Activated CD8-positive, alpha-beta T cell treated with anti-CD3 and anti-CD28 coated beads, Interleukin-2, amount 10 ng/mL, durations not matched to agents 7 days and 5 days (primary cell): ENCODE measurements around the gene CPEB1. TPM values are rescaled to one million over a fixed set of nuclear protein-coding genes. Genes with fewer than 3 reads are reported as not detected.

Experiments used
- ATAC-seq: fragments of 150-1000 bp; cut with Tn5 transposase; one replicate; pipeline ENCODE4 v1.10.0; 2021; ENCODE audit warnings: moderate library complexity
- CTCF ChIA-PET: fragments of 350-600 bp; sonication (Branson Sonifier 250); formaldehyde crosslinking; loops from one replicate; lab custom pipeline; 2021; ENCODE audit warnings: antibody characterized with exemption; lab: Charles Lee
- POLR2A ChIA-PET: fragments of 350-600 bp; sonication (Branson Sonifier 250); formaldehyde crosslinking; loops from one replicate; lab custom pipeline; 2021; ENCODE audit warnings: antibody characterized with exemption; lab: Charles Lee
- DNase-seq: peaks from one replicate; pipeline ENCODE4 v3.0.0-alpha.2; 2020
- H3K27ac Mint-ChIP-seq: one replicate; pipeline ENCODE4 v1.8.0; 2021; ENCODE audit warnings: mild to moderate bottlenecking, mixed read lengths
- H3K27me3 Mint-ChIP-seq: one replicate; pipeline ENCODE4 v1.8.0; 2021; ENCODE audit warnings: low read depth, mixed read lengths
- H3K36me3 Mint-ChIP-seq: one replicate; pipeline ENCODE4 v1.8.0; 2021; ENCODE audit warnings: low read depth, mixed read lengths
- H3K4me1 Mint-ChIP-seq: one replicate; pipeline ENCODE4 v1.8.0; 2021; ENCODE audit warnings: low read depth, mixed read lengths
- H3K4me3 Mint-ChIP-seq: one replicate; pipeline ENCODE4 v1.8.0; 2021; ENCODE audit warnings: mild to moderate bottlenecking, mixed read lengths
- H3K9me3 Mint-ChIP-seq: one replicate; pipeline ENCODE4 v1.8.0; 2022; ENCODE audit warnings: mixed read lengths; ENCODE audit not compliant: insufficient read depth
- total RNA-seq, 2 experiments: library from RNA; stranded (reverse); gene quantifications; one replicate each; pipeline ENCODE4 v1.2.3, GENCODE V29; 2021

CPEB1 gene
- total RNA-seq, 2 experiments from 2014 or later = 0.18 to 0.29 TPM

DNA sequence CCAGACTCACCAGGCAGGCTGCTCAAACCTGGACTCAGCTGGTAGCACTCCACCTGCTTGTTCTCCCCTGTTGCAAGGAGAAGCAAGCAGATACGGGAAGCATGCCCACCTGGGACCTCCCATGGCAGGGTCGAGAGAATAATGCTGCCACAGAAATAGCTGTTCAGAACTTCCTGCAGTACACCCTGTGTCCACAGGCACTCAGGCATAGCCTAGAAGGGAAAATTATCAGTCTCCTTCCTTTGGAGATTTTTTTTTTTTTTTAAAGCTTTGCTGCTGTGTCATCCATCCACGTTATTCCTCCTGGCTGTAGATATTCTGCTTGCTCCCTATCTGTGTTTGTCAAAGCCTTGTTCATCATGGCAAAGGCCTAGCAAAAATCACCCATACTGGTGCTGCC lies 74.2 kb downstream of the CPEB1 start:
- DNase-seq (no peak), ATAC-seq (no peak)
- no peaks in the 10 kb centered on the region for H3K4me1 Mint-ChIP-seq
- no peak overlapping the region for H3K27ac Mint-ChIP-seq
- H3K27me3 Mint-ChIP-seq = peaks cover 19% of the 10 kb centered on the region
- H3K36me3 Mint-ChIP-seq = no peaks in the 10 kb centered on the region
- no peak overlapping the region for H3K4me3 Mint-ChIP-seq
- no peaks in the 10 kb centered on the region for H3K9me3 Mint-ChIP-seq
- ChIA-PET POLR2A (no interaction called here), CTCF (interaction anchor here (1.5 kb wide), 1 partner anchor 427 kb away, joined by 4 read pairs; no protein-coding TSS in a partner anchor)

DNA sequence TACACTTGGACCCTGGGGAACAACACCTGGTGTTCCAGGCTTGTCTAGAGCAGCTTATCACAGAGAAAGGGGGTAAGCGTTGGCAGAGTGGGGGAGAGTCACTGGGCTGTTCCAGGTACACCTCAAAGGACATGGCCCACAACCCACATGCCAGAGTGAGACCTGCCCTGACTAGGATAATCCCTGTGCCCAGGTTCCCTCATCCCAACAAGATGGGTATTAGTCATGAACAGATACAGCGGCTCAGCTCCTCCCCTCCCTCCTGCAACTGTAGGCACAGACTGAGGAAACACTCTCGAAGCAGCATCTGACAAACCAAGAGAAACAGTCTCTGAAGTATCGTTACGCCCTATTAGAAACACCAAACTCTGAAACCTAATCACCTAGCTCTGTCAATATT lies 74.9 kb downstream of the CPEB1 start:
- H3K27me3 Mint-ChIP-seq = peaks cover 19% of the 10 kb centered on the region
- no peaks in the 10 kb centered on the region for H3K4me1 Mint-ChIP-seq
- ATAC-seq = no peak
- ChIA-PET POLR2A (no interaction called here), CTCF (interaction anchor here (1.5 kb wide), 1 partner anchor 428 kb away, joined by 4 read pairs; no protein-coding TSS in a partner anchor)
- no peak overlapping the region for H3K27ac Mint-ChIP-seq
- H3K9me3 Mint-ChIP-seq = no peaks in the 10 kb centered on the region
- no peaks in the 10 kb centered on the region for H3K36me3 Mint-ChIP-seq
- no peak overlapping the region for H3K4me3 Mint-ChIP-seq
- DNase-seq = no peak

DNA sequence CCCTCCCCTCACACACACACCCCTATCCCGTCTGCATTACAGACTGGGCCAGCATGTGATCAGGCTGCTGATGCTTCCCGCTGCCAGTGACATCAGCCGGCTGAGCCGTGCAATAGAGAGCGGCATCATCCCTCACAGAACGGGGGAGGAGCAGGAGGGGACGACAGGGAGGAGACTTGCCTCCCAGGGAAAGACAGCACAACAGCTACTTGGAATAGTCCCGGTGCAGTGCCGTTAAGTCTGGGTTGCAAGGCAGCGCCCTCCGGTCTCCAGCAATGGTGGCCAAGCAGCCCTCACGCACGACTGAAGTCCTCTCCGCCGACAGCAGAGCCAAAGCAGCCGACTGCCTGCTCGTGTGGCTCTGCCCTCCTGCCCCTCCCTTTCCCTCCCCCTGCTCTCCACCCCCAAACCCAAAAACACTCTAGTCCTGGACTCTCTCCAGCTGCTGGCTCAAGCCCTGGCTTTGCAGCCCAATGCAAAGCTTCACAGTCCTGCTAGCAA lies 75.4 kb downstream of the CPEB1 start:
- Mint-ChIP-seq H3K27me3 (peaks cover 19% of the 10 kb centered on the region), H3K36me3 (no peaks in the 10 kb centered on the region), H3K4me1 (no peaks in the 10 kb centered on the region), H3K4me3 (no peak overlapping the region), H3K9me3 (no peaks in the 10 kb centered on the region), H3K27ac (no peak overlapping the region)
- DNase-seq = no peak
- no peak for ATAC-seq
- CTCF ChIA-PET = interaction anchor here (1.5 kb wide), 1 partner anchor 429 kb away, joined by 4 read pairs; no protein-coding TSS in a partner anchor
- POLR2A ChIA-PET = no interaction called here

DNA sequence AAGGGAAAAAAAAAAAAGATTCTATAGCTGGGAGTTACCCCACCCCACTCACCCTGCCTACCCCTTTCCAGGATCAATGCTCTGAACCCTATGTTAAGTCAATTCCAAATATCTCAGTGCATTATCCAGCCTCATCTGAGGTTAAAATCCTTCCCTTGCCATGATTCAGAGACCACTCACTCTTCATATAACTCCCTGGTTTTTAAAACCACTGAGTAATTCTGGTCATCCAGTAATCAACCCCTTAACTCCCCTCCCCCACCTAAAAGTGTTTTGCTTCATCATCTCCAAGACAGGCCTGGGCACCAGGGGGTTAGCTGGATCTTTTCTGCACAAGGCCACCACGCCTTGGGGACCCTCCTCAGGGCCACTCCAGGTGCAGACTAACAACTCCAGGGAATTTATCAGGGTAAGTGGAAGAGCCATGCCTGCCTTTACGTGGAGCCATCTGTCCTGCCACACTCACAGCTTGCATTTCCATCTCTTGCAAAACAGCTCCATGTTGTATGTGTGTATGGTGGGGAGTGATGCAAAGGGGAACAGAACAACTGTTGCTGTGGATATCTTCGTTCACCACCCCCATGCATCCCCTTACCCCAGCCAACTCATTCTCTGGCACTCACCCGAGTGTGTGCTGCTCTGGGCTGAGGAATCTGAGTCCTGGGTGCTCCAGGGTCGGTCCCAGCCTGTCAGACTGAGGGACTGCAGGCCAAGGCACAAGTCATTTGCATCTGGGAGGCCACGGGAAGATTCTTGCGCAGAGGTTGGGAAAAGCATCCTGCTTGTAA lies 76.2 kb downstream of the CPEB1 start:
- ChIA-PET POLR2A (no interaction called here), CTCF (no interaction called here)
- Mint-ChIP-seq H3K4me3 (no peak overlapping the region), H3K4me1 (no peaks in the 10 kb centered on the region), H3K27ac (no peak overlapping the region), H3K27me3 (peaks cover 19% of the 10 kb centered on the region), H3K9me3 (no peaks in the 10 kb centered on the region), H3K36me3 (no peaks in the 10 kb centered on the region)
- ATAC-seq = no peak
- DNase-seq = no peak

DNA sequence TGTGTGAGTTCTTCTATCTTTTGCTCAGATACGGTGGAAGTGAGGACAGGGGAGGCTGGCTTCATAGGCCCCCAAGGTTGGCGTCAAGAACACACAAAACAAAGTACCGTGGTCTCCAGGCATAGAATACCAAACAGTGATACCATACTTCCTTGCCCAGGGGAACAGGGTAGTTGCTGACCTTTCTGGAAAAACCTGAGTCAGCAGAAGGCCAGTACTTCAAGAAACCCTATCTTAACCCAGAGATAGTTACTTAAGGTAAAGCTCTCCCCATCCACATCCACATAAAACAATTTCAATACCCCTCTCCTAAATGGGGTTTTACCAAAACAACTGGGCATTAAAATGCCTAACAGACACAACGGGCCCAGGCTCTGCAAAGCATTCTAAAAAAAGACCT lies 77.3 kb downstream of the CPEB1 start:
- no peak for ATAC-seq
- peaks cover 19% of the 10 kb centered on the region for H3K27me3 Mint-ChIP-seq
- H3K4me1 Mint-ChIP-seq = no peaks in the 10 kb centered on the region

DNA sequence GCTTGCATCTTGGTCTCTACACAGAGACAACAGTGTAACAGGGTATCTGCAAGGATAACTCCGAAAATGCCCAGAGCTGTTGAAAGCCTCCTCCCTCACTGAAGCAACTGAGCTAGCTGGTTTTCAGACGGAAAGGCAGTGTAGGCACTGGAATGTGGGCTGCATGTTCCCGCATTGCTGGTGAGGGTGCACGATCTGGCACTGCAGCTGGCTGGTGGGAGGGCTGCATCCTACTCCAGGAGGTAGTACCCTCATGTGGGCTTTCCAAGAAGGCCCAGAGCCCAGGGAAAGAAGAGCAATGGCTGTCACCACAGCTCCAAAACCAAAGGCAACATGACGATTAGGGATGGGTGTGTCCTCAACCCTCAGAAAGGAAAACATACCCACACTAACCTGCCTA lies 78.2 kb downstream of the CPEB1 start:
- Mint-ChIP-seq H3K4me1 (no peaks in the 10 kb centered on the region), H3K9me3 (no peaks in the 10 kb centered on the region), H3K27ac (no peak overlapping the region), H3K4me3 (no peak overlapping the region), H3K36me3 (no peaks in the 10 kb centered on the region), H3K27me3 (peaks cover 19% of the 10 kb centered on the region)
- no peak for ATAC-seq
- DNase-seq = no peak
- ChIA-PET CTCF (no interaction called here), POLR2A (no interaction called here)

More for the DNA sequence above, 77.3 kb downstream of the CPEB1 start:
- no peak for DNase-seq
- Mint-ChIP-seq H3K36me3 (no peaks in the 10 kb centered on the region), H3K27ac (no peak overlapping the region), H3K4me3 (no peak overlapping the region), H3K9me3 (no peaks in the 10 kb centered on the region)
- ChIA-PET POLR2A (no interaction called here), CTCF (no interaction called here)

DNA sequence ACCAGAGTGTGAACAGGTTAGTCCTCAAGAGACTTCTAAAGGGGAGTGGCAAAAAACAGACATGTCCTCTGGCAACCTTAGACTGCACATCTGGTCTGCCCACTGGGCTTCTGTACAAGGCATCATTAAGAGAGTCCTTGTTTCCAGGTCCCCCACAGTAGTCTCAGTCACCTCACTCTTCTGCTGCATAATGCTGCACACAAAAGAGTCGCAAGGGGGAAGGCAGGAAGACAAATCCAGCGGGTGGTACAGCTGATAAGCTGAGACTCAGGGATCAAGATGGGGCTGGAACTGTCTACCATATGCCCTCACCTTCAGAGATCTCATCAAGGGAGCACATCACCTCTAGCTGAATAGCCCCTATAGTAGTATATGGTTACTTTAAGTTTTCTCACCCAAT lies 79.5 kb downstream of the CPEB1 start:
- no peak for ATAC-seq
- no peaks in the 10 kb centered on the region for H3K9me3 Mint-ChIP-seq
- H3K4me1 Mint-ChIP-seq = no peaks in the 10 kb centered on the region
- H3K27ac Mint-ChIP-seq = no peak overlapping the region
- POLR2A ChIA-PET = no interaction called here
- peaks cover 13% of the 10 kb centered on the region for H3K27me3 Mint-ChIP-seq
- H3K4me3 Mint-ChIP-seq = no peak overlapping the region
- DNase-seq = no peak
- CTCF ChIA-PET = no interaction called here
- no peaks in the 10 kb centered on the region for H3K36me3 Mint-ChIP-seq

DNA sequence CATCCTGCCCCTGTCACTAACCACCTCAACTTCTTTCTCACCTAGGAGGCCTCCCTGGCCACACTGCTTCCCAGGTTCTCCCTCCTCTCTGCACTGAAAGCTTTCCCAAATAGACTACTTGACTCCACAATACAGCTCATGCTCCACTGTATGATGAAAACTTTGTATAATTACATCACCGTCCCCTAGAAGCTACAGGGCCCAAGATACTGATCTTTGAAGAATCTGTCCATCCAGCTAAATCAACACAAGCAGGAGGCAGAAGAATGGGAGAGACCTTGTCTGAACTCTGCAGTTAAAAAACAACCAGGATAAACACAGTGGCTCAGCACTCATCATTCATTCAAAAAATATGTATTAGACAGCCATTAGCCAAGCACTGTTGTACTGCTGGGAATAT lies 80.5 kb downstream of the CPEB1 start:
- no peaks in the 10 kb centered on the region for H3K4me1 Mint-ChIP-seq
- peaks cover 5% of the 10 kb centered on the region for H3K27me3 Mint-ChIP-seq
- H3K27ac Mint-ChIP-seq = no peak overlapping the region
- no peaks in the 10 kb centered on the region for H3K36me3 Mint-ChIP-seq
- ChIA-PET CTCF (no interaction called here), POLR2A (no interaction called here)
- no peak overlapping the region for H3K4me3 Mint-ChIP-seq
- ATAC-seq = no peak
- H3K9me3 Mint-ChIP-seq = no peaks in the 10 kb centered on the region
- DNase-seq = no peak

DNA sequence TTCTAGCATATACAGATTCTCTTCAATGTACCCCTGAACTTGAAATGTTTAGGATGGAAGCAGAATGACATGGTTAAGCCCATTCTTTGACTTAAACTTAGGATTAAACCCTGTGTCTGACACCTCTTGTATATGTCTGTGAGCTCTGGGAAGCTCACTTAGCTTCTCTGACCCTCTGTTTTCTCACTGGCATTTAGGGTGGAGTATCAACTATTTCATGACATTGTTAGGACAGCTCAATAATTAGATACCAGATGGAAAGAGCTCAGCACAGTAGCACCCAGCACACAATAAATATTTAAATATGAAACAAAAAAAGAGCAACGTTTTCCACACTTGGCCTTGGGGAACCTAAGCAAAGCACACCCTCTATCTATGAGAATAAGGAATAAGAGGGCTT lies 88.7 kb downstream of the CPEB1 start:
- ATAC-seq = no peak

DNA sequence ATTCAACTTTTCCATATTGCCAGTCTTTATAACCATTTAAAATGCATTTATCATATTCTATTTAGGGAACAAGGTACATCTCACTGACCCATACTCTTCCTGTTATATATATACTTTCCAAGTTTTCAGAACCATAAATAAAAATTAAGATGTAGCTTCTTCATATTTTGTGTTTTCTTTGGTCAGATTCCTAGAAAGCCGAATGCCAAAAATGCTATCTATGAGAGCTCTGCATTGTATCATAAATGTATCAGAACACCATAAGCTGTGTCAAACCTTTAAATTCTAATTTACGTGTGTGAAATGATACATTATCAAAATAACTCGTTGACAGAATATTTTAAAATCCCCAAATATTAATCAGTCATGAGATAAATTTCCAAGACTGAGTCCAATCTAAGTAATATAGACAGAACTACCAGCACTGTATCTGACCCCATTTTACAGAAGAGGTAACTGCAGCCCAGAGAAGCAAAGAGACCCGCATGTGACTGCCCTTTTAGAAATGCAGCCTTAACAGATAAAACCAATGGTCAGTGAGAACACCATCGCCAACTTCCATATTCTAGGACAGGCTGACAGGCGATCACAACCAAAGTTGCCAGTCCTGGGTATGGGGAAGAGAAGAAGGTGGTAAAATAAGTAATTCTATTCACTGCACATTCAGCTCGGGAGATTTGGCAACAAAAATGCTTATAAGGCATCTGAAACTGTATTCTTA lies 90.7 kb downstream of the CPEB1 start:
- no peak for ATAC-seq
- H3K27me3 Mint-ChIP-seq = peaks cover 5% of the 10 kb centered on the region
- no peak overlapping the region for H3K4me3 Mint-ChIP-seq
- H3K9me3 Mint-ChIP-seq = no peaks in the 10 kb centered on the region
- ChIA-PET CTCF (no interaction called here), POLR2A (no interaction called here)
- no peak for DNase-seq
- H3K4me1 Mint-ChIP-seq = no peaks in the 10 kb centered on the region
- no peak overlapping the region for H3K27ac Mint-ChIP-seq
- H3K36me3 Mint-ChIP-seq = no peaks in the 10 kb centered on the region

More for the DNA sequence above, 88.7 kb downstream of the CPEB1 start:
- Mint-ChIP-seq H3K4me1 (no peaks in the 10 kb centered on the region), H3K27ac (no peak overlapping the region), H3K4me3 (no peak overlapping the region), H3K36me3 (no peaks in the 10 kb centered on the region), H3K27me3 (peaks cover 6% of the 10 kb centered on the region), H3K9me3 (no peaks in the 10 kb centered on the region)
- CTCF ChIA-PET = interaction anchor here (0.6 to 1.5 kb wide), 3 partner anchors 10 to 252 kb away, joined by 3 to 5 read pairs (median 5); no protein-coding TSS in a partner anchor
- POLR2A ChIA-PET = no interaction called here
- DNase-seq = no peak

DNA sequence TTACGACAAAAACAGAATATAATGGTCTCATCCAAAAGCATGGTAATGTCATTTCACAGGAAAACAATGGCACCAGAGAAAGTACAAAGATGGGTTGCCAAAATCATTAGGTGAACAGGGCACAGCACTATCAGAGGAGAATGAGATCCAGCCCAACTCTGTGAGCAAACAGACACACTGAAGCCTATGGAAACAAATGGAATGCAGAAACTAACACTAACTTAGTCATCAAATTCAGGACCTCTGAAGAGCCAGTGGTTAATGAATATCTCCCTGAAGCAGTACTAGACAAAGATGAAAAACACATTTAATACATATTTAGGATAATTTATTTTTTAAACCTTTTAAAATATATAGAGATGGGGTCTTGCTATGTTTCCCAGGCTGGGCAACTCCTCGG lies 92.3 kb downstream of the CPEB1 start:
- ATAC-seq (no peak), DNase-seq (no peak)
- no peaks in the 10 kb centered on the region for H3K9me3 Mint-ChIP-seq
- no peaks in the 10 kb centered on the region for H3K4me1 Mint-ChIP-seq
- H3K36me3 Mint-ChIP-seq = no peaks in the 10 kb centered on the region
- no peak overlapping the region for H3K4me3 Mint-ChIP-seq
- CTCF ChIA-PET = no interaction called here
- POLR2A ChIA-PET = no interaction called here
- H3K27ac Mint-ChIP-seq = no peak overlapping the region
- H3K27me3 Mint-ChIP-seq = peaks cover 3% of the 10 kb centered on the region

DNA sequence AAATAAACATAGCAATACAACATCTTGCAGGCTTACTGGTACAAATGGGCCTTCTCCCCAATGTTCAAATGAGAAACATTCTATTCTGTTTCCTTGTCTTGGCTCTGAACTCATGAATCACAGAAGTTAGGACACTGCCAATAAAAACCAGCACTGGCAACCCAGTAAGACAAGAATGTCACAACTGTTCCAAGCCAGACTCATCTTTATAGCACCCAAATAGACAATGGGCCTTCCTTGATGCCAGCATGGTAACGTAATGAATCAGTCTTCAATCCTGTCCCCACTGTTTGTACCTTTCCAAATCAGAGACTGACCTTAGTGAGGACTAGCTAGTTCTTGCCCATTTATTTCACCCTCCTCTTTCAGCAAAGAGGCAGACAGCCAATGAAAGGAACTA lies 92.8 kb downstream of the CPEB1 start:
- H3K36me3 Mint-ChIP-seq = no peaks in the 10 kb centered on the region
- H3K27me3 Mint-ChIP-seq = peaks cover 3% of the 10 kb centered on the region
- H3K4me3 Mint-ChIP-seq = no peak overlapping the region
- H3K4me1 Mint-ChIP-seq = no peaks in the 10 kb centered on the region
- ChIA-PET POLR2A (interaction anchor here (0.7 kb wide), 1 partner anchor 13 kb away, joined by 3 read pairs; no protein-coding TSS in a partner anchor), CTCF (interaction anchor here (0.9 kb wide), 1 partner anchor 24 kb away, joined by 3 read pairs; no protein-coding TSS in a partner anchor)
- H3K27ac Mint-ChIP-seq = no peak overlapping the region
- no peak for DNase-seq
- ATAC-seq = no peak
- H3K9me3 Mint-ChIP-seq = no peaks in the 10 kb centered on the region
